22Rv1 (cell line): ENCODE results near the gene NFASC.

Experiments
- H3K27ac ChIP-seq: fragments of 450-650 bp; 2 replicates; pipeline ENCODE4 v1.5.1; 2017
- CTCF ChIP-seq: fragments of 450-650 bp; IDR thresholded peaks from 2 replicates; pipeline ENCODE4 v1.5.1; 2017; ENCODE audit warnings: mild to moderate bottlenecking
- ZFX ChIP-seq: fragments of 450-650 bp; IDR thresholded peaks from 2 replicates; pipeline ENCODE4 v1.6.1; 2017; ENCODE audit warnings: antibody characterized with exemption, borderline replicate concordance

Gene NFASC

GRCh38 chr1:205037539-205037938, 166.9 kb downstream of the NFASC start:
- TF ChIP-seq ZFX (no peak), CTCF (no peak)
- no peak overlapping the region for H3K27ac ChIP-seq

GRCh38 chr1:205038132-205038786, 167.6 kb downstream of the NFASC start:
- TF ChIP-seq CTCF (no peak), ZFX (no peak)

GRCh38 chr1:205041001-205041715, 170.5 kb downstream of the NFASC start:
- H3K27ac ChIP-seq = no peak overlapping the region
- TF ChIP-seq ZFX = no peak
- no peak for TF ChIP-seq CTCF

More at GRCh38 chr1:205038132-205038786, 167.6 kb downstream of the NFASC start:
- no peak overlapping the region for H3K27ac ChIP-seq

- TF ChIP-seq ZFX (no peak), CTCF (no peak)
- no peak overlapping the region for H3K27ac ChIP-seq
Measured at GRCh38 chr1:205041998-205042910, 171.6 kb downstream of the NFASC start.

GRCh38 chr1:205042911-205043806, 172.5 kb downstream of the NFASC start, which contains the start of gene CNTN2:
CNTN2 (plus strand) TSS chr1:205043212; CDS start chr1:205053186, 9,974 bp downstream.
- TF ChIP-seq ZFX = no peak
- no peak for TF ChIP-seq CTCF
- no peak within 1 kb of the TSS for H3K27ac ChIP-seq

- no peak for TF ChIP-seq ZFX
- TF ChIP-seq CTCF = no peak
- H3K27ac ChIP-seq = no peak overlapping the region
Measured at GRCh38 chr1:205043866-205044265, 173.2 kb downstream of the NFASC start.
